ENCODE results near the gene ST6GALNAC5. TPM values are rescaled to one million over a fixed set of nuclear protein-coding genes. Genes with fewer than 3 reads are reported as not detected.

ST6GALNAC5 gene
- total RNA-seq, 2 donors from 2014 or later: 9.1 to 9.4 TPM

GRCh38 chr1:76861149-76861548 lies 6.1 kb upstream of the ST6GALNAC5 start:
- Histone ChIP-seq H3K27ac (ENCODE audit: low read depth, low read length) (no peak overlapping the region), H3K4me3 (ENCODE audit: low read length) (no peak overlapping the region), H3K27me3 (ENCODE audit: control insufficient read depth, insufficient read depth, low read length, poor library complexity, severe bottlenecking) (no peaks in the 10 kb centered on the region), H3K9ac (ENCODE audit: extremely low read depth, low read length, poor library complexity, severe bottlenecking) (no peak overlapping the region), H3K4me1 (ENCODE audit: control insufficient read depth, insufficient read depth, low read length) (no peaks in the 10 kb centered on the region), H3K36me3 (ENCODE audit: control insufficient read depth, insufficient read depth, low read length) (no peaks in the 10 kb centered on the region), H3K9me3 (ENCODE audit: control insufficient read depth, low read length) (no peaks in the 10 kb centered on the region)
- peaks cover 3% of the 10 kb centered on the region for H3K9me3 Mint-ChIP-seq
- 100% methylated on average over 1 of the region's 2 CpGs; no CpG with 5 or more reads in 1 of the 2 experiments for WGBS, 2 experiments (ENCODE audit: insufficient coverage in 1 of 2, insufficient read length in 1 of 2)
- DNase-seq: no peak
- H3K36me3 Mint-ChIP-seq (ENCODE audit: low read depth): no peaks in the 10 kb centered on the region
- no peak for TF ChIP-seq CTCF (conservative IDR thresholded peaks at IDR 0.05)
- peaks cover 8% of the 10 kb centered on the region for H3K4me1 Mint-ChIP-seq
- no peak overlapping the region for H3K4me3 Mint-ChIP-seq
- peaks cover 70% of the 10 kb centered on the region for H3K27me3 Mint-ChIP-seq (ENCODE audit: insufficient read depth)
- H3K27ac Mint-ChIP-seq: no peak overlapping the region

DNA sequence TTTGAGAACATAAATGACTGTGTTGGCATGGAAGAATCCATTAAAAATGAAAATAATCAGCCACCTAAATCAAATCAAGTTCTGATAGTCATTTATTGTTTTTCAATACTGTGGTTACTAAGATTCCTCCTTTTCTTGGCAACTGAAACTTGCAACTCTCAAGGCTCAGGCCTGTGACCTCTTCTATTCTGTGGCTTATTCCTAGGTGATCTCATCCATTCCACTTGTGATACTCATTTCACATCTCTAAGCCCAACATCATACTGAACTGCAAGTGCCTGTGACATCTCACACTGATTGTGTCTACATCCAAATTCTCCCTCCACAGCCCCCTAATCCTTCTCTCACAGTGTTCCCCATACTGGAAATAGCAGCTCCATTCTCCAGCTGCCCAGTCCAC lies 4.8 kb upstream of the ST6GALNAC5 start:
- H3K36me3 ChIP-seq (ENCODE audit: control insufficient read depth, insufficient read depth, low read length): no peaks in the 10 kb centered on the region
- no peak overlapping the region for H3K27ac Mint-ChIP-seq
- no peaks in the 10 kb centered on the region for H3K27me3 ChIP-seq (ENCODE audit: control insufficient read depth, insufficient read depth, low read length, poor library complexity, severe bottlenecking)

DNA sequence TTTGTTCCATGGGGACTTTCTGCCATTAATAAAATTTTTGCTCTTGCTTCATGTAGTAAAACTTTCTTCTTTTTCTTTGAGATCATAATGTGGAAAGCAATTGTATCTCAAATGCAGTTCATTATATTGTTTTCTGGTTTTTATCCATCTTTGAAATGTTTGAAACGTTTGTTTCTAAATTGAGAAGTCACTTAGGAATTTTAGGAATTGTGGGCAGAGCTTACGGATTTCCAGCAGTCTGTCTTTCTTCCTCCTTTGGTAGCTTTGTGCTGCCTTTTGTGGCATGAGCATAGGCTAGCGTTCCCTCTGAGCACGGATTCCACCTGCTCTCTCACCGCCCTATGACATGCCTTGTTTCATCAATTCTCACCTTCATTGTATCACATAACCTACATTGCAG lies 2.9 kb upstream of the ST6GALNAC5 start:
- DNase-seq: no peak
- H3K27ac Mint-ChIP-seq: no peak overlapping the region
- no peak for TF ChIP-seq CTCF (conservative IDR thresholded peaks at IDR 0.05)
- no peaks in the 10 kb centered on the region for H3K36me3 Mint-ChIP-seq (ENCODE audit: low read depth)
- no peak overlapping the region for H3K9ac ChIP-seq (ENCODE audit: extremely low read depth, low read length, poor library complexity, severe bottlenecking)
- peaks cover 10% of the 10 kb centered on the region for H3K27me3 ChIP-seq (ENCODE audit: control insufficient read depth, insufficient read depth, low read length, poor library complexity, severe bottlenecking)
- no peaks in the 10 kb centered on the region for H3K9me3 ChIP-seq (ENCODE audit: control insufficient read depth, low read length)
- H3K9me3 Mint-ChIP-seq: peaks cover 3% of the 10 kb centered on the region
- H3K4me1 Mint-ChIP-seq: peaks cover 4% of the 10 kb centered on the region
- H3K27ac ChIP-seq (ENCODE audit: low read depth, low read length): no peak overlapping the region
- H3K4me3 ChIP-seq (ENCODE audit: low read length): no peak overlapping the region
- no peak overlapping the region for H3K4me3 Mint-ChIP-seq
- H3K27me3 Mint-ChIP-seq (ENCODE audit: insufficient read depth): peaks cover 66% of the 10 kb centered on the region
- H3K4me1 ChIP-seq (ENCODE audit: control insufficient read depth, insufficient read depth, low read length): no peaks in the 10 kb centered on the region
- WGBS, 2 experiments (ENCODE audit: insufficient coverage in 1 of 2, insufficient read length in 1 of 2): 55 to 73% methylated on average over 2 to 5 of the region's 5 CpGs
- no peaks in the 10 kb centered on the region for H3K36me3 ChIP-seq (ENCODE audit: control insufficient read depth, insufficient read depth, low read length)

More for the DNA sequence above, 4.8 kb upstream of the ST6GALNAC5 start:
- Mint-ChIP-seq H3K27me3 (ENCODE audit: insufficient read depth) (peaks cover 71% of the 10 kb centered on the region), H3K4me3 (no peak overlapping the region), H3K4me1 (peaks cover 1% of the 10 kb centered on the region), H3K36me3 (ENCODE audit: low read depth) (no peaks in the 10 kb centered on the region), H3K9me3 (peaks cover 3% of the 10 kb centered on the region)
- Histone ChIP-seq H3K4me3 (ENCODE audit: low read length) (no peak overlapping the region), H3K9me3 (ENCODE audit: control insufficient read depth, low read length) (no peaks in the 10 kb centered on the region), H3K4me1 (ENCODE audit: control insufficient read depth, insufficient read depth, low read length) (no peaks in the 10 kb centered on the region), H3K27ac (ENCODE audit: low read depth, low read length) (no peak overlapping the region), H3K9ac (ENCODE audit: extremely low read depth, low read length, poor library complexity, severe bottlenecking) (no peak overlapping the region)
- no peak for TF ChIP-seq CTCF (conservative IDR thresholded peaks at IDR 0.05)
- no peak for DNase-seq
